ENCODE results near the gene CSF2RB.

Gene CSF2RB

DNA sequence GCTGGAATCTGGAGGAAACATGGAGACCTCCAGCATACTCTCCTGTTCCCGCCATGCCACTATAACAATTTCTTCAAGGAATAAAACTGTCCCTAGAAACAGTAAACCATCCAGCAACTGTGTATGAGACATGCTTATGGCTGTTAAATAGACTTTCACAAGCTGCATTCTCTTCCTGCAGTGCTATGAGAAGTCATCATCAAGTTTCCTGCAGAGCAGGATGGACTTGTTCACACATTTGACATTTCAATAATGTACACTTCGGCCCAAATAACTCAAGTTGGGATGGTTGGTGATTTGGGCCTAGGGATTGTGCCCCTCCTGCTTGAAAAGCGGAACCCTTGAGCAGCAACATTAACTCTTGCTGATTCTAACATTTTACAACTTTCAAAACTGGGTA lies 20.2 kb upstream of the CSF2RB start:
- TF ChIP-seq POLR2AphosphoS5 (IDR thresholded peaks at IDR 0.05; ENCODE audit: low read depth, low read length) (no peak), FOXP2 (optimal IDR thresholded peaks at IDR 0.05; ENCODE audit: borderline replicate concordance, extremely low read depth, extremely low read length, insufficient read depth) (no peak), SIN3A (IDR thresholded peaks at IDR 0.05; ENCODE audit: borderline replicate concordance, insufficient read depth, low read length) (no peak), TAF1 (IDR thresholded peaks at IDR 0.05; ENCODE audit: borderline replicate concordance, insufficient read depth, low read length) (no peak)
- TF ChIP-seq, protein P1, sequence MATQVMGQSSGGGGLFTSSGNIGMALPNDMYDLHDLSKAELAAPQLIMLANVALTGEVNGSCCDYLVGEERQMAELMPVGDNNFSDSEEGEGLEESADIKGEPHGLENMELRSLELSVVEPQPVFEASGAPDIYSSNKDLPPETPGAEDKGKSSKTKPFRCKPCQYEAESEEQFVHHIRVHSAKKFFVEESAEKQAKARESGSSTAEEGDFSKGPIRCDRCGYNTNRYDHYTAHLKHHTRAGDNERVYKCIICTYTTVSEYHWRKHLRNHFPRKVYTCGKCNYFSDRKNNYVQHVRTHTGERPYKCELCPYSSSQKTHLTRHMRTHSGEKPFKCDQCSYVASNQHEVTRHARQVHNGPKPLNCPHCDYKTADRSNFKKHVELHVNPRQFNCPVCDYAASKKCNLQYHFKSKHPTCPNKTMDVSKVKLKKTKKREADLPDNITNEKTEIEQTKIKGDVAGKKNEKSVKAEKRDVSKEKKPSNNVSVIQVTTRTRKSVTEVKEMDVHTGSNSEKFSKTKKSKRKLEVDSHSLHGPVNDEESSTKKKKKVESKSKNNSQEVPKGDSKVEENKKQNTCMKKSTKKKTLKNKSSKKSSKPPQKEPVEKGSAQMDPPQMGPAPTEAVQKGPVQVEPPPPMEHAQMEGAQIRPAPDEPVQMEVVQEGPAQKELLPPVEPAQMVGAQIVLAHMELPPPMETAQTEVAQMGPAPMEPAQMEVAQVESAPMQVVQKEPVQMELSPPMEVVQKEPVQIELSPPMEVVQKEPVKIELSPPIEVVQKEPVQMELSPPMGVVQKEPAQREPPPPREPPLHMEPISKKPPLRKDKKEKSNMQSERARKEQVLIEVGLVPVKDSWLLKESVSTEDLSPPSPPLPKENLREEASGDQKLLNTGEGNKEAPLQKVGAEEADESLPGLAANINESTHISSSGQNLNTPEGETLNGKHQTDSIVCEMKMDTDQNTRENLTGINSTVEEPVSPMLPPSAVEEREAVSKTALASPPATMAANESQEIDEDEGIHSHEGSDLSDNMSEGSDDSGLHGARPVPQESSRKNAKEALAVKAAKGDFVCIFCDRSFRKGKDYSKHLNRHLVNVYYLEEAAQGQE (IDR thresholded peaks at IDR 0.05; ENCODE audit: insufficient read depth in 1 of 2, low read depth in 2 of 2, low read length in 2 of 2), result no peak

DNA sequence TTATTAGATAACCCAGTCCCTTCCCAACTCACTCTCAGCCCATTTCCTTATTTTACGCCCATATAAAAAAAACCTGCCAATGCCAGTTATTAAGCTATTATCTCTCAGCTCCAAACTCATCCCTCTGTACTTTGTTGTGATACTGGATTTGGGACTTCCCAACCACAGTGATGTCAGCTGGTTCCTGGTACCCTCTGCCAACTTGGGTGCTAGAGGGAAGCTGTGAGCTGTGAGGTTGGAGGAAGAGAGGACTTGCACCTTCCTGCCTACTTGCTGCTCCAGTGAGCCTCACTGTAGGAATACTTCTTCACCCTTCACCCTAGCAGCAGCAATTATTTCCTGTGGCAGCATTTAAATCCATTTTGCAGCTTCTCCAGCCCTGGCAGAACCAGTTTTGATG lies 19.2 kb upstream of the CSF2RB start:
- no peak for TF ChIP-seq FOXP2 (optimal IDR thresholded peaks at IDR 0.05; ENCODE audit: borderline replicate concordance, extremely low read depth, extremely low read length, insufficient read depth)

DNA sequence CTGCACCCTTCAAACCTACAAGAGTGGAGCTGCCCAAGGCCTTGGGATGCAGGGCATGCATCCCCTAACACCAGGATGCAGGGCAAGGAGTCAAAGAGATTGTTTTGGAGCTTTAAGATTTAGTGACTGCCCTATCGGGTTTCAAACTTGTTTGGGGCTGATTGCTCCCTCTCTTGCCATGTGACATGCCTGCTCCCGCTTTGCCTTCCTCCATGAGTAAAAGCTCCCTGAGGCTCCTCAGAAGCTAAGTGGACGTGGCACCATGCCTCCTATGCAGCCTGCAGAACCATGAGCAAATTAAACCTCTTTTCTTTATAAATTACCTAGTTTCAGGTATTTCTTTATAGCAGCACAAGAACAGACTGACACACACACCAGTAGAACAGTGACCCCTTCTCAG lies 15.8 kb upstream of the CSF2RB start:
- TF ChIP-seq, protein P1 (IDR thresholded peaks at IDR 0.05; ENCODE audit: insufficient read depth in 1 of 2, low read depth in 2 of 2, low read length in 2 of 2), result no peak
- no peak for TF ChIP-seq POLR2AphosphoS5 (IDR thresholded peaks at IDR 0.05; ENCODE audit: low read depth, low read length)

DNA sequence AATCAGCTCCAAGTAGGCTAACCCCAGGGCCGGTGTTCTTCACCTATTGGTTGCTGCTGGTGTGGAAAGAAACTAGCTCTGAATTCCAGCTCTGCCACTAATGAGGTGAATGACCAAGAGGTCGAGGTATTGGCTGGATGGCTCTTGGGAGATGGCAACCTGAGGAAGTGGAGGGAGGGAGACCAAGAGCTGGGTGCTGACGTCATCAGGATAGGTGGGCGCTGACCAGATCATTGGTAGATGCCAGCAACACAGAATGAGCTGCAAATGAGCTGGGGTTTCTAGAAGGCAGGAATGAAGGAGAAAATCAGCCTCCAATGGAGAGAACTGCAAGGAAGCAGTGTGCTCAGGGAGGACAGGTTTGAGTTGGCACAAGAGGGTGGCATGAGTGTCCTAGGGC lies 14.7 kb upstream of the CSF2RB start:
- no peak for TF ChIP-seq POLR2AphosphoS5 (IDR thresholded peaks at IDR 0.05; ENCODE audit: low read depth, low read length)
- TF ChIP-seq TAF1 (IDR thresholded peaks at IDR 0.05; ENCODE audit: borderline replicate concordance, insufficient read depth, low read length), result no peak
- TF ChIP-seq SIN3A (IDR thresholded peaks at IDR 0.05; ENCODE audit: borderline replicate concordance, insufficient read depth, low read length), result no peak
- TF ChIP-seq, protein P1 (IDR thresholded peaks at IDR 0.05; ENCODE audit: insufficient read depth in 1 of 2, low read depth in 2 of 2, low read length in 2 of 2), result no peak
- no peak for TF ChIP-seq FOXP2 (optimal IDR thresholded peaks at IDR 0.05; ENCODE audit: borderline replicate concordance, extremely low read depth, extremely low read length, insufficient read depth)

DNA sequence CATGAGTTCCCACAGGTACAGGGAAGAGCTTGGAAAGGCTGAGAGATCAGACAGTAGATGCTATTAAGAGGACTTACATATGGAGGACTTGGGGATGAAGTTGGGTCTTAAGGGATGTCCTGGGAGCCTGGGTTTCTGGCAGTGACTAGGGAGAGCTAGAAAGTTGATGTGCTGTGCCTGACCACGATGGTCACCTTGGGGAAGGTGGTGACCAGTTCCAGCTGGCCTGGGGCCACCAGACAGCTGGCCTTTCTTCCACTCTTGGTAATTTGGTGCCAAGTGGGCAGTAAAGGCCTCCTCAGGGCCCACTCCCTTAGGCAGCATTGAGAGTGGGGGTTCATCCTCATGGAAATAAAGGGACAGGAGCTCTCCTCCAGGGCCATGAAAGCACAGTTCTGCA lies 13.9 kb upstream of the CSF2RB start:
- TF ChIP-seq SIN3A (IDR thresholded peaks at IDR 0.05; ENCODE audit: borderline replicate concordance, insufficient read depth, low read length), result no peak
- TF ChIP-seq TAF1 (IDR thresholded peaks at IDR 0.05; ENCODE audit: borderline replicate concordance, insufficient read depth, low read length), result no peak
- no peak for TF ChIP-seq FOXP2 (optimal IDR thresholded peaks at IDR 0.05; ENCODE audit: borderline replicate concordance, extremely low read depth, extremely low read length, insufficient read depth)
- TF ChIP-seq, protein P1 (IDR thresholded peaks at IDR 0.05; ENCODE audit: insufficient read depth in 1 of 2, low read depth in 2 of 2, low read length in 2 of 2), result no peak
- no peak for TF ChIP-seq POLR2AphosphoS5 (IDR thresholded peaks at IDR 0.05; ENCODE audit: low read depth, low read length)
